PFSK-1 (cell line): Measurements from ENCODE around the gene VOPP1.

Experiments
- FOXP2 ChIP-seq: optimal IDR thresholded peaks from 2 replicates; pipeline ENCODE3; 2011; ENCODE audit warnings: borderline replicate concordance, control low read depth, inconsistent platforms; ENCODE audit not compliant: insufficient read depth; ENCODE audit errors: extremely low read length, extremely low read depth
- POLR2AphosphoS5 ChIP-seq: IDR thresholded peaks from 2 replicates; pipeline ENCODE4 v1.6.1; 2012; ENCODE audit warnings: low read depth, mild to moderate bottlenecking, control low read depth, low read length, moderate library complexity
- SIN3A ChIP-seq: IDR thresholded peaks from 2 replicates; pipeline ENCODE4 v1.6.1; 2012; ENCODE audit warnings: mild to moderate bottlenecking, low read length, moderate library complexity, borderline replicate concordance; ENCODE audit not compliant: insufficient read depth
- TAF1 ChIP-seq: IDR thresholded peaks from 2 replicates; pipeline ENCODE4 v1.6.1; 2012; ENCODE audit warnings: low read length, control low read depth, borderline replicate concordance; ENCODE audit not compliant: insufficient read depth
- TF ChIP-seq, protein P1 (sequence below), 2 experiments: IDR thresholded peaks; 2 replicates each; pipeline versions ENCODE4 v1.6.1 to v1.8.0; 2011 to 2012; ENCODE audit warnings: low read depth in 2 of 2, low read length in 2 of 2, control low read depth in 1 of 2, inconsistent platforms in 1 of 2, mild to moderate bottlenecking in 1 of 2, moderate library complexity in 1 of 2; ENCODE audit not compliant: insufficient read depth in 1 of 2

VOPP1 gene

DNA sequence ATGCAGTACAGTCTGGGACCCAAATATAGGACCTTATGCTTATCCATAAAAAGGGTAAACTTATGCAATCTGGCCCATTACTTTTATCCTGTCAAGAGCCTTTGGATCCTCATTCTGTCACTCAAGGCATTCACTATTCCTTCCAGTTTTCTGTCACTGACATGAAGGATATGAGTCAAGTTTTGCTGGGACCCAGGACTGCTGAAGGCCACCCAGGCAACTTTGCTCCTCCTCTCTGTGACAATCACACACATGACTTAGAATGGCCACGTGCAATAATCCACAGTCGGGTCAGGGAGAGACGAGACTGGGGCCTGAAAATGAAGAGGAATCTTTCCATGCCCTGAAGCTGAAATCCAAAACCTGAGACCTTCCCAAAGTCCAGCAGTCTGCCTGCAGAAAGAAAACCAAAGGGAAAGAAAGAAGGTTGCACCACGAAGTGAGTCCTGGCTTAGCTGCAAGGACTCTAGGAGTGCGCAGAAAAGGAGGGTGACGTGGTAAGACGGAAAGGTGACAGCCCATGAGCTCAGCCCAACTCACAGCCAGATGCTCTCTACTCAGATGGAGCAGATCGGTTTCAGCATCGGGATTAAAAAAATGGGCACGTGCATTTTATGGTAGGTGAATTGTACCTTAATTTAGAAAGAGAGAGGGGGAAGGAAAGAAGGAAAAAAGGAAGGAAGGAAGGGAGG is 67.2 kb downstream of the VOPP1 start:
- TF ChIP-seq FOXP2: no peak
- TF ChIP-seq TAF1: no peak
- TF ChIP-seq POLR2AphosphoS5: no peak
- TF ChIP-seq, protein P1, sequence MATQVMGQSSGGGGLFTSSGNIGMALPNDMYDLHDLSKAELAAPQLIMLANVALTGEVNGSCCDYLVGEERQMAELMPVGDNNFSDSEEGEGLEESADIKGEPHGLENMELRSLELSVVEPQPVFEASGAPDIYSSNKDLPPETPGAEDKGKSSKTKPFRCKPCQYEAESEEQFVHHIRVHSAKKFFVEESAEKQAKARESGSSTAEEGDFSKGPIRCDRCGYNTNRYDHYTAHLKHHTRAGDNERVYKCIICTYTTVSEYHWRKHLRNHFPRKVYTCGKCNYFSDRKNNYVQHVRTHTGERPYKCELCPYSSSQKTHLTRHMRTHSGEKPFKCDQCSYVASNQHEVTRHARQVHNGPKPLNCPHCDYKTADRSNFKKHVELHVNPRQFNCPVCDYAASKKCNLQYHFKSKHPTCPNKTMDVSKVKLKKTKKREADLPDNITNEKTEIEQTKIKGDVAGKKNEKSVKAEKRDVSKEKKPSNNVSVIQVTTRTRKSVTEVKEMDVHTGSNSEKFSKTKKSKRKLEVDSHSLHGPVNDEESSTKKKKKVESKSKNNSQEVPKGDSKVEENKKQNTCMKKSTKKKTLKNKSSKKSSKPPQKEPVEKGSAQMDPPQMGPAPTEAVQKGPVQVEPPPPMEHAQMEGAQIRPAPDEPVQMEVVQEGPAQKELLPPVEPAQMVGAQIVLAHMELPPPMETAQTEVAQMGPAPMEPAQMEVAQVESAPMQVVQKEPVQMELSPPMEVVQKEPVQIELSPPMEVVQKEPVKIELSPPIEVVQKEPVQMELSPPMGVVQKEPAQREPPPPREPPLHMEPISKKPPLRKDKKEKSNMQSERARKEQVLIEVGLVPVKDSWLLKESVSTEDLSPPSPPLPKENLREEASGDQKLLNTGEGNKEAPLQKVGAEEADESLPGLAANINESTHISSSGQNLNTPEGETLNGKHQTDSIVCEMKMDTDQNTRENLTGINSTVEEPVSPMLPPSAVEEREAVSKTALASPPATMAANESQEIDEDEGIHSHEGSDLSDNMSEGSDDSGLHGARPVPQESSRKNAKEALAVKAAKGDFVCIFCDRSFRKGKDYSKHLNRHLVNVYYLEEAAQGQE (IDR thresholded peaks at IDR 0.05; ENCODE audit: insufficient read depth in 1 of 2, low read depth in 2 of 2, low read length in 2 of 2): no peak
- no peak for TF ChIP-seq SIN3A

GRCh38 chr7:55504093-55504859 is 68.0 kb downstream of the VOPP1 start:
- TF ChIP-seq, protein P1 (IDR thresholded peaks at IDR 0.05; ENCODE audit: insufficient read depth in 1 of 2, low read depth in 2 of 2, low read length in 2 of 2): no peak
- no peak for TF ChIP-seq TAF1
- no peak for TF ChIP-seq POLR2AphosphoS5
- no peak for TF ChIP-seq FOXP2
- TF ChIP-seq SIN3A: no peak

GRCh38 chr7:55502858-55503440 is 69.4 kb downstream of the VOPP1 start:
- TF ChIP-seq SIN3A (no peak), FOXP2 (no peak), TAF1 (no peak), POLR2AphosphoS5 (no peak)
- TF ChIP-seq, protein P1 (IDR thresholded peaks at IDR 0.05; ENCODE audit: insufficient read depth in 1 of 2, low read depth in 2 of 2, low read length in 2 of 2): no peak

- TF ChIP-seq TAF1 (no peak), SIN3A (no peak), POLR2AphosphoS5 (no peak), FOXP2 (no peak)
- TF ChIP-seq, protein P1 (IDR thresholded peaks at IDR 0.05; ENCODE audit: insufficient read depth in 1 of 2, low read depth in 2 of 2, low read length in 2 of 2): no peak
Observed at GRCh38 chr7:55502124-55502857, 70.0 kb downstream of the VOPP1 start.
